Right ventricle myocardium inferior (tissue), 1 donor: ENCODE measurements around the gene ANGPTL3. TPM values are rescaled to one million over a fixed set of nuclear protein-coding genes. Genes with fewer than 3 reads are reported as not detected.

Experiments used
- ATAC-seq: fragments of 200-7000 bp; cut with Tn5 transposase; one replicate; pipeline ENCODE4 v1.9.1; 2020; ENCODE audit warnings: mild to moderate bottlenecking, moderate library complexity
- DNase-seq: peaks from one replicate; pipeline ENCODE4 v3.0.0; 2021; ENCODE audit errors: missing footprints
- intact Hi-C: fragments of 100-400 bp; cut with DNase I; formaldehyde crosslinking; loops from one replicate; pipeline ENCODE4 v1.11.0; 2022
- total RNA-seq: library from RNA; stranded (reverse); fragmentation: NEBNext Ultra II Directional; extraction: Animal tissue kit (Norgen Biotek cat#: 25700); gene quantifications from one replicate; pipeline ENCODE4 v1.2.1, GENCODE V29; 2021
- donor health status: DM: no; HTN: yes; CAD: no; lungs with severe emphysema.

Gene ANGPTL3
- total RNA-seq, 1 donor from 2014 or later: not detected

DNA sequence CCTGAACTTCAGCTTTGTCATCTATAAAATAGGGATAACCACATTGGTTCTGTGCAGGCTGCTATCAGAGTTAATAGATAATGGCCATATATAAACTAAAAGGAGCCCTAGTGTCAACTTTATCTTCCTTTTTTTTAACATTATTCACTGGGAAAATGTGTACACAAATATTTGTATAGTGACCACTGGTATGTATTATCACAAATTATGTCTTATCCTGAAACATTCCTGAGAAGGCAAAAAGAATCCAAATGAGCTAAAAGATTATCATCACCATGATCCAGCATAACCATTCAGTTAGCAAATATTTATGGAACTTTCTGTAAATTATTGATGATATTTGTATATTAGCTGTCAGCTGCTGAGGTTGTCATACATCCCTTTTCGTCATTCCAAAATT, 16.6 kb downstream of the ANGPTL3 start:
- DNase-seq (no peak), ATAC-seq (no peak)
- intact Hi-C loops: no loop called here

DNA sequence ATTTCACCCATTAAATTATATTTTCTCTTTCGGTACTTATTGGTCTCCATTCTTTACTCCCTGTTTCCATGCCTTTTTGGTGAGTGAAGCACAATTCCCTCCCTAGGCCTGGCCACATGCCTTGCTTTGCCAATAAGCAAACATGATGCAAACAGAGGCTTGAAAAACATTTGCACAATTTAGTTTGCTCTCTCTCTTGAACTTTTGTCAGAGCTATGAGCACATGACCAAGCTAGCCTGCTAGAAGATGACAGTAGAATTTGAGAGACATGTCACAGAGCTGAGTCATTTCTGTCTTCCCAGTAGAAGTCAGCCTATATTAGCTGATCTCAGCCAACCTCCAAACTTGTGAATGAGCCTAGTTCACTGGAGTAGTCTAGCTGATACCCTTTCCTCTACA, 24.6 kb downstream of the ANGPTL3 start:
- intact Hi-C loops: no loop called here
- DNase-seq (no peak), ATAC-seq (no peak)

DNA sequence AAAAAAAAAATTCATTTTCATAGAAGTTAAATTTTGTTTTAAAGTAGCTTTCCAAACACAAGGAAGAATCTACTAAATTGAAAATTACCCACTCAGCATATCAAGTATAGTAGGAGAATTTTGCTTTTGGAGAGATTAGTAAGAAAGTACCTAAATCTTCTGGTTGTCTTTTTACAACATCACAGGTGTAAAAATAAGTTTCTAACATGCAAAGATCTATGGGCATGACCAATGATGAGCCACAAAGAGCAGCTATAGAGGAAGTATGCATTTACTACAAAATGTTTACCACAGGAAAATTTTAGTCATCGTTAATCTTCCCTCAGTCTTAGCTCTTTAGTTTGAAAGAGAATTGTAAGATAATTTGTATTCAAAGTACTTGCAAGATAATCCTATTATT, 28.1 kb downstream of the ANGPTL3 start:
- DNase-seq (no peak), ATAC-seq (no peak)
- intact Hi-C loops: no loop called here

DNA sequence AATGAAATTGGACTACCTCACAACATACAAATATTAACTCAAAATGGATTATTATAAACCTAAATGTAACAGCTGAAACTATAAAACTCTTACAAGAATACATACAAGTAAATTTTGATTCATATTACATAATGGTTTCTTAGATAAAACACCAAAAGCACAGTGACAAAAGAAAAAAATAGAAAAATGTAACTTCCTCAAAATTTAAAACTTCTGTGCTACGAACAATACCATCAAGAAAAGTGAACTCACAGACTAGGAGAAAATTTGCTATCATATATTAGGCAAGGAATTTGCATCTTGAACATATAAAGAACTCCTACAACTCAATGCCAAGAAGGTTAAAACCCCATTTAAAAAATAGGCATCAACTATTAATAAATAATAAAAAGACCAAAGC, 31.2 kb downstream of the ANGPTL3 start:
- no peak for DNase-seq
- ATAC-seq: no peak
- intact Hi-C loops: no loop called here

DNA sequence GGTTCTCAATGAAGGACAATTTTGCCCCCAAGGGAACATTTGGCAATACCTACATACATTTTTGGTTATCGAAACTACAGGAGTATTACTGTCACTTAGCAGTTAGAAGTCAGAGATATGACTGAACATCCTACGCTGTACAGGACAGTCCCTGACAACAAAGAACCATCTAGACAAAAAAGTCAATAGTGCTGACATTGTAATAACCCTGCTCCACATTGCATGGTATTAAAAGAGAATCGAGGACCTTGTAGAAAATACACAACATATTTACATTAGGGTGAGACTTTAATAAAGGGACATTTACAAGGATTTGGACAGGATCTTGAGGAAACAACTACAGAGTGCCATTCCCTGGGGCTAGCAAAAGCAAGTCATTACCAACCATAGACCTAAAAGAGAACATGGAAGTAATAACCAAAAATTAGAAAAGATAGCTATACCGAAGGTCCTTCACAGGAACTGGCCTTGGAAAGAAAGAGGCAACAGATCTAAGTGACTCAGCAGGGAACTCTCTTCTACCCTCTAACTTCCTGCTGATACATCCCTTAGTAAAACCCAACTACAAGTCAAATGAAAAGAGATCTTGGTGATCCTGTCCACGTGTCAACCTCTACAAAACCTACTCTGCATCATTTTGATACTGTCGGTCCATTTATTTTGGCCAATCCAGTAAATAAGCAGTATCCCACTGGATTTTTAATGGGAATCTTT, 40.2 kb downstream of the ANGPTL3 start:
- DNase-seq (no peak), ATAC-seq (no peak)
- intact Hi-C loops: no loop called here

DNA sequence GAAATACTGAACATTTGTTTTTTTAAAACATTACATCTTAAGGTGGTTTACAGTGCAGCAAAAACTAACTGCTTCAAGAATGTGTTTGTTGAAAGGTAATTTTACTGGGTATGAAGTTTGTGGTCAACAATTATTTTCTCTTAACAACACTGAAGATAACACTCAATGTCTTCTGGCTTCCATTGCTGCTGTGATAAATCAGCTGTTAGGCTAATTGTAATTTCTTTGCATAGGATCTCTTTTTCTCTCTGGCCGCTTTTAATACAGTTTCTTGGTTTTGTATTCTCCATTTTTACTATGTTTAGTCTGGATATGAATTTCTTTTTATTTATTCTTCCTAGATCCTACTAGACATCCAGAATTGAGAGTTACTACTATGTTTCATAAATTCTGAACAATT, 46.0 kb downstream of the ANGPTL3 start:
- DNase-seq (no peak), ATAC-seq (no peak)
- intact Hi-C loops: no loop called here

DNA sequence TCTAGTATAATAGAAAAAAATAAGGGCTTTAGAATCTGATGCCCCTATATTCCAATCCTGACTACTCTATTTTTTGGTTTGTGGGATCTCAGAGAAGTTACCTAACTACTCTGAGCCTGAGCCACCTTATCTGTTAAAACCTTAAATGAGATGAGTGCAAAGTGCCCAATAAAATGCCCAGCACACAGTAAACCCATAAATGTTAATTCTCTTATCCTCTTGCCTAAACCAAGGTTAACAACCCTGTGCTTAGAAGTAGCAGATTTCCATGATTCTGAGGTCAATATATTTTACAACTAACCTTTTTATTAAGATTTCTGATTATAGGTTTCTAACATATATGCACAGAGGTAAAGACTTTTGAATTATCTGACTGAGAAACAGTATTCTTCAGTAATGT, 55.1 kb downstream of the ANGPTL3 start:
- no peak for DNase-seq
- no peak for ATAC-seq
- intact Hi-C loops: no loop called here

DNA sequence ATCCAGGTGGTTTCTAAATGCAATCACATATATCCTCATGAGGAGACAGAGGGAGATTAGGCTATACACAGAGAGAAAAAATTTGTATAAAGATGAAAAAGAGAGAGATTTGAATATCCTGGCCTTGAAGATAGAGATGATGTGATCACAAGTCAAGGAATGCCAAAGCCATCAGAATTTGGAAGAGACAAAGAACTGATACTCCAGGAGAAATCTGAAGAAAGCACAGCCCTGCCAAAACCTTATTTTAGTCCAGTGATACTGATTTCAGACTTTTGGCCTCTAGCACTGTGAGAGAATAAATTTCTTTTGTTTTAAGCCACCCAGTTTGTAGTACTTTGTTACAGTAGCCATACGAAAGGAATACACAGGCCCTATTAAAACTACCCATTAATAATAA, 57.4 kb downstream of the ANGPTL3 start:
- ATAC-seq (no peak), DNase-seq (no peak)
- intact Hi-C loops: no loop called here

Other genes starting within 250 kb of the ANGPTL3 start
- gene USP1, start 160.5 kb upstream of the ANGPTL3 start, total RNA-seq: 14.1 TPM
- gene DOCK7, start 90.9 kb downstream of the ANGPTL3 start, total RNA-seq: 8.5 TPM
- gene ATG4C, start 186.6 kb downstream of the ANGPTL3 start, total RNA-seq: 9.4 TPM